Fibroblast of villous mesenchyme (primary cell): Measurements from ENCODE around the gene ATP5MC3. TPM values are rescaled to one million over a fixed set of nuclear protein-coding genes. Genes with fewer than 3 reads are reported as not detected.
"Not testable (repeated sequence)": the region's sequence is repeated elsewhere in the genome, so short reads cannot be mapped to it uniquely, and the experiment has no call there.

Experiments used
- DNase-seq: peaks from one replicate; pipeline ENCODE4 v3.0.0-alpha.2; 2010; ENCODE audit warnings: low read depth
- H3K4me3 ChIP-seq: 2 replicates; pipeline ENCODE4 v1.5.1; 2011; ENCODE audit warnings: low read depth, mild to moderate bottlenecking, low read length
- total RNA-seq: library from RNA; depleted of rRNA; stranded (reverse); fragments of >200 nt; gene quantifications from 2 replicates; pipeline ENCODE4 v1.2.3, GENCODE V29; 2012
- TF ChIP-seq, protein P1 (sequence below): IDR thresholded peaks from 2 replicates; pipeline ENCODE4 v1.5.1; 2012; ENCODE audit warnings: low read depth, mild to moderate bottlenecking, low read length; ENCODE audit not compliant: insufficient read depth

ATP5MC3 gene
- total RNA-seq: 136 and 157 TPM in 2 replicates

DNA sequence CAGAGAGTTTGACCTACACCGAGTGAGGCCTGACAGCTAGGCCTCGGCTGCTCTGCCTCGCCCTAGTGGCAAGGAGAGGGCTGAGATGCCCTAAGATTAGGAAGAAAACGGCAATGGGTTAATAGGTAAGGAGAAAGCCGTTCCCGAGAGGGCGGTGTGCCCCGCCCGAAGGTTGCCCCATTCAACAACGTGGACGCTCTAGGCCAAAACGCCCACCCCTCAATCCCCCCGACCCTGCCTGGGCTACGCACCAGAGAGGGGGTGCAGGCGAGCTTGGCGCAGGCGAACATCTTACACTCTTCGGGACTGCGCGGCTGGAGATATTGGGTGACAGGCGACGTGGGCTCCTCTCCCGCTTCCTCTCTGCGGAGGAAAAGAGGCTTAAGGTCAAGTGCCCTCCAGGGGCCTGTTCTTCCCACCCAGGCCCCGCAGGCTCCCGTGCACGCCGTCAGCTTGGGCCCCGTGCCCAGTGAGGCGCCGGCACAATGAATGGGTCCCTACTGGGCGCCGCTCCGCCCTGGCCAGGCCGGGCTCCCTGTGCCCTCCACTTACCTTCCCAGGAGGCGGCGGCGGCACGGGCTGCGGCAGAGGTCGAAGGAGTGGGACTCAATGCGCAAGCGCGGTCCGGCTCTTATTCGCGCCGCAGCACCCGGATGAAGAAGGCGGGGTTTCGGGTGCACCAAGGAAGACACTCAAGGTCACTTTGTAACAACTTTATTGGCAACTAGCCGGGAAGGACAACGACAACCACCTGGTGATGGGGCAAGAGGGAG is at the start of gene ATP5MC3:
Gene ATP5MC3, minus strand, starts transcription at position 607 of the 773 bp plus-strand sequence. Its CDS starts 317 bp downstream, at position 290.
- DNase-seq: peak; percentile 93
- TF ChIP-seq, protein P1, sequence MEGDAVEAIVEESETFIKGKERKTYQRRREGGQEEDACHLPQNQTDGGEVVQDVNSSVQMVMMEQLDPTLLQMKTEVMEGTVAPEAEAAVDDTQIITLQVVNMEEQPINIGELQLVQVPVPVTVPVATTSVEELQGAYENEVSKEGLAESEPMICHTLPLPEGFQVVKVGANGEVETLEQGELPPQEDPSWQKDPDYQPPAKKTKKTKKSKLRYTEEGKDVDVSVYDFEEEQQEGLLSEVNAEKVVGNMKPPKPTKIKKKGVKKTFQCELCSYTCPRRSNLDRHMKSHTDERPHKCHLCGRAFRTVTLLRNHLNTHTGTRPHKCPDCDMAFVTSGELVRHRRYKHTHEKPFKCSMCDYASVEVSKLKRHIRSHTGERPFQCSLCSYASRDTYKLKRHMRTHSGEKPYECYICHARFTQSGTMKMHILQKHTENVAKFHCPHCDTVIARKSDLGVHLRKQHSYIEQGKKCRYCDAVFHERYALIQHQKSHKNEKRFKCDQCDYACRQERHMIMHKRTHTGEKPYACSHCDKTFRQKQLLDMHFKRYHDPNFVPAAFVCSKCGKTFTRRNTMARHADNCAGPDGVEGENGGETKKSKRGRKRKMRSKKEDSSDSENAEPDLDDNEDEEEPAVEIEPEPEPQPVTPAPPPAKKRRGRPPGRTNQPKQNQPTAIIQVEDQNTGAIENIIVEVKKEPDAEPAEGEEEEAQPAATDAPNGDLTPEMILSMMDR: peak; percentile 30
- peak within 1 kb of the TSS; percentile 92 for H3K4me3 ChIP-seq

GRCh38 chr2:175228601-175229000 is 47.1 kb upstream of the ATP5MC3 start:
- H3K4me3 ChIP-seq: not testable (repeated sequence)

DNA sequence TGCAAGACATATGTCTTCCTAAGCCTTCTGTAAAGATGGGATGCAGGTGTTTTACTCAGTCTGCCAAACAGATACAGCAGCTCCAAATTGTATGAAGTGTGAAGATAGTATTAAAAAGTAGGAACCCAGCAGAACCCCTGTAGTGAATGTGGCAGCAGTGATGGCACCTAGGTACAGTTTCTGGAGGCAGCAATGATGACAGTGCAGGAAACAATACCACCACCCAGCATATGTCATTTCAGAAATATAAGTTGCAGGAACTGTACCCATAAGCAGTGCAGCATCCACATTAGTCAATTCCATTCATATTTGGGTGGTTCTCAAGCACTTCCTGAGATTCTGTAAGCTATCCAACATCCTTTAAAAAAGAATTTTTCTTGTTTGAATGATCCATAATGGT is 46.7 kb upstream of the ATP5MC3 start:
- H3K4me3 ChIP-seq: no peak overlapping the region
- TF ChIP-seq, protein P1: no peak
- no peak for DNase-seq

More at GRCh38 chr2:175228601-175229000, 47.1 kb upstream of the ATP5MC3 start:
- not testable (repeated sequence) for DNase-seq

- no peak overlapping the region for H3K4me3 ChIP-seq
- no peak for DNase-seq
- TF ChIP-seq, protein P1: no peak
Measured at GRCh38 chr2:175227393-175227792, 45.9 kb upstream of the ATP5MC3 start.

- TF ChIP-seq, protein P1: no peak
- H3K4me3 ChIP-seq: no peak overlapping the region
Measured at GRCh38 chr2:175220075-175220474, 38.6 kb upstream of the ATP5MC3 start.

GRCh38 chr2:175218551-175218950 is 37.0 kb upstream of the ATP5MC3 start:
- H3K4me3 ChIP-seq: no peak overlapping the region
- DNase-seq: no peak
- TF ChIP-seq, protein P1: no peak

More at GRCh38 chr2:175220075-175220474, 38.6 kb upstream of the ATP5MC3 start:
- DNase-seq: no peak

DNA sequence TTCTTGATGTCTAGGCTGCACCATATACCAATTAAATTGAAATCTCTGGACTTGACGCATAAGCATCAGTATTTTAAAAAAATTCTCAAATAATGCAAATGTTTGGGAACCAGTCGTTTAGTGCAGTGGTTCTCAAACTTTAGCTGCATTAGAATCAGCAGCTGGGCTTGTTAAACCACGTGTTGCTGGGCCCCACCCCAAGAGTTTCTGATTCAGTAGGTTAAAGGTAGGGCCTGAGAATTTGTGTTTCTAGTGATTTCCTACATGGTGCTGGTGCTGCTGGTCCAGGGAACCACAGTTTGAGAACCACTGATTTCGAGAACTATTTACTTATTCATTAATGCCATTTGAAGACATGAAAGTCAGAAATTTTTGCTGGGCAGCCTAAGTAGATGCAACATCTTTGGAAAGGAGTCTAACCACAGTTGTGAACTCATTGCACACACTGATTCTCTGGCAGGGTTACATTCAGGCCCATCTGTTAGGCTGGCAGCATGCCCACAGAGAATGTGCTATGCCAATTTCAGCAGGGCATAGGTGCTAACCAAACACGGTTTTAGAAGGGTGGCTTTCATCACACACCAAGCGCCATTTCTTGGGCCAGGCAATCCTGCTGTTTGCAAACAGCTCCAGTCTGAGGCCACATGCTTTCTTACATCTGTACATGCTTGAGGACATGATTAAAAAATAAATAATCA is 26.4 kb upstream of the ATP5MC3 start:
- H3K4me3 ChIP-seq: no peak overlapping the region
- DNase-seq: no peak
- TF ChIP-seq, protein P1: no peak
